DMS 273 (cell line): ENCODE results near the gene CCDC188.

ENCODE experiments used
- DNase-seq: peaks from one replicate; lab custom pipeline; 2025; ENCODE audit not compliant: unreplicated experiment; lab: John Stamatoyannopoulos, UW

CCDC188 gene

GRCh38 chr22:20135806-20136602 is 14.9 kb downstream of the CCDC188 start:
- DNase-seq = no peak

GRCh38 chr22:20135265-20135664 is 15.6 kb downstream of the CCDC188 start:
- DNase-seq = no peak

GRCh38 chr22:20133930-20134549 is 16.8 kb downstream of the CCDC188 start:
- no peak for DNase-seq

GRCh38 chr22:20132686-20133246 is 18.1 kb downstream of the CCDC188 start:
- no peak for DNase-seq

- no peak for DNase-seq
These were observed 18.8 kb downstream of the CCDC188 start for GRCh38 chr22:20131859-20132685.

- DNase-seq = no peak
These were observed 19.3 kb downstream of the CCDC188 start, which contains the start of gene ZDHHC8 for GRCh38 chr22:20131597-20131858. Gene ZDHHC8, plus strand, starts transcription at chr22:20131804. Its CDS starts 144 bp downstream, at chr22:20131948.

GRCh38 chr22:20130731-20131596 is 19.9 kb downstream of the CCDC188 start:
- DNase-seq = peak; percentile 69

GRCh38 chr22:20130319-20130718 is 20.5 kb downstream of the CCDC188 start:
- DNase-seq = peak; percentile 40

- no peak for DNase-seq
These were observed 21.2 kb downstream of the CCDC188 start for GRCh38 chr22:20129747-20130014.

- peak; percentile 73 for DNase-seq
These were observed 21.7 kb downstream of the CCDC188 start for GRCh38 chr22:20128902-20129746.

- DNase-seq = no peak
These were observed 22.3 kb downstream of the CCDC188 start for GRCh38 chr22:20128619-20128901.

- peak; percentile 40 for DNase-seq
These were observed 22.8 kb downstream of the CCDC188 start for GRCh38 chr22:20127869-20128618.

- no peak for DNase-seq
These were observed 23.5 kb downstream of the CCDC188 start for GRCh38 chr22:20127318-20127868.

GRCh38 chr22:20126284-20127029 is 24.4 kb downstream of the CCDC188 start:
- DNase-seq = peak; percentile 36

GRCh38 chr22:20125201-20126174 is 25.4 kb downstream of the CCDC188 start:
- no peak for DNase-seq

- DNase-seq = no peak
These were observed 26.6 kb downstream of the CCDC188 start for GRCh38 chr22:20124083-20124787.
